Measurements from ENCODE around the gene ABRACL.

ABRACL gene

GRCh38 chr6:139080255-139080920 lies 51.8 kb downstream of the ABRACL start:
- no peak overlapping the region for H3K4me3 ChIP-seq (ENCODE audit: low read depth, low read length)
- H3K27me3 ChIP-seq (replicated peaks) = no peaks in the 10 kb centered on the region
- in situ Hi-C loops (cut with HindIII; ENCODE audit: low pct_ligation_motif_present, low sequenced_read_pairs) = no loop called here
- no peak for TF ChIP-seq CTCF (IDR thresholded peaks at IDR 0.05; ENCODE audit: low read depth, low read length, missing control alignments)
- H3K36me3 ChIP-seq (replicated peaks) = no peaks in the 10 kb centered on the region
- no peak overlapping the region for H3K27ac ChIP-seq
- peak; percentile 4 for DNase-seq

- no peak overlapping the region for H3K4me3 ChIP-seq (ENCODE audit: low read depth, low read length)
- no peaks in the 10 kb centered on the region for H3K36me3 ChIP-seq (replicated peaks)
- no peaks in the 10 kb centered on the region for H3K27me3 ChIP-seq (replicated peaks)
- no peak for DNase-seq
- H3K27ac ChIP-seq = no peak overlapping the region
- in situ Hi-C loops (cut with HindIII; ENCODE audit: low pct_ligation_motif_present, low sequenced_read_pairs) = no loop called here
- TF ChIP-seq CTCF (IDR thresholded peaks at IDR 0.05; ENCODE audit: low read depth, low read length, missing control alignments) = no peak
Measured at GRCh38 chr6:139081471-139081870, 52.9 kb downstream of the ABRACL start.

- no peak for DNase-seq
- no peaks in the 10 kb centered on the region for H3K27me3 ChIP-seq (replicated peaks)
- H3K36me3 ChIP-seq (replicated peaks) = no peaks in the 10 kb centered on the region
- TF ChIP-seq CTCF (IDR thresholded peaks at IDR 0.05; ENCODE audit: low read depth, low read length, missing control alignments) = no peak
- in situ Hi-C loops (cut with HindIII; ENCODE audit: low pct_ligation_motif_present, low sequenced_read_pairs) = no loop called here
- H3K4me3 ChIP-seq (ENCODE audit: low read depth, low read length) = no peak overlapping the region
- H3K27ac ChIP-seq = no peak overlapping the region
Measured at GRCh38 chr6:139082370-139082769, 53.8 kb downstream of the ABRACL start.

- no peak for TF ChIP-seq CTCF (IDR thresholded peaks at IDR 0.05; ENCODE audit: low read depth, low read length, missing control alignments)
Measured at GRCh38 chr6:139091826-139092225, 63.3 kb downstream of the ABRACL start.

More at GRCh38 chr6:139091826-139092225, 63.3 kb downstream of the ABRACL start:
- H3K27ac ChIP-seq = no peak overlapping the region
- DNase-seq = no peak
- no peaks in the 10 kb centered on the region for H3K36me3 ChIP-seq (replicated peaks)
- no peaks in the 10 kb centered on the region for H3K27me3 ChIP-seq (replicated peaks)
- in situ Hi-C loops (cut with HindIII; ENCODE audit: low pct_ligation_motif_present, low sequenced_read_pairs) = no loop called here
- no peak overlapping the region for H3K4me3 ChIP-seq (ENCODE audit: low read depth, low read length)

Data from brain microvascular endothelial cell (primary cell).